ENCODE data around the gene LIX1L. TPM values are rescaled to one million over a fixed set of nuclear protein-coding genes. Genes with fewer than 3 reads are reported as not detected.

Gene LIX1L
- total RNA-seq, 2 experiments from 2014 or later = 49.5 to 57.5 TPM

DNA sequence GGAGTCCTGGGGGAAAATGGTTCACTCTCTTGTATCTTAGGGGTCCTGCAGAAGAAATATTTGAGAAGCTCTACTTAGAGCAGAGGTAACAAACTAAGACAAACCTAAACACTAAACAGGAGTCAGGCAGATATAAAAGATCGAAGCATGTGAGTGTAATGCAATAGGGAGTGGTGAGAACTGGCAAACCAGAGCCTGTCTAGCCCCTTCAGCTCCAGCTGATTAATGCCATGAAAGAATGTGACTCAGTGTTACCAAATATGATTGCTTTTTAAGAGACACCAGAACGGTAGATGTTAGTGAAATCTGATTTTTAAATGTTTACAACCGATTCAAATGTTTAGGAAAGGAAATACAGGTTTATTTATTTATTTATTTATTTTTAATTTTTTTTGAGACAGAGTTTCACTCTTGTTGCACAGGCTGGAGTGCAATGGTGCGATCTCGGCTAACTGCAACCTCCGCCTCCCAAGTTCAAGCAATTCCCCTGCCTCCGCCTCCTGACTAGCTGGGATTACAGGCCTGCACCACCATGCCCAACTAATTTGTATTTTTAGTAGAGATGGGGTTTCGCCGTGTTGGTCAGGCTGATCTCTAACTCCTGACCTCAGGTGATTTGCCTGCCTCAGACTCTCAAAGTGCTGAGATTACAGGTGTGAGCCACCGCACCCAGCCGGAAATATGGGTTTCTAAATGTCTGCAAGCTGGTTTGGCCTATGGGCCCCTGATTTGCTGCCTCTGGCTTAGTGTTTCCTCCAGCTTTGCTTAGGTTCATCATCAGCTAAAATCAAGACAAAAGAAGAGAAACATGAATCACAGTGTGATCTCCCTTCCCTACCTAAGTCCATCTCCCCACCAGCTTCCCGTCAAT lies 26.4 kb upstream of the LIX1L start:
- Mint-ChIP-seq H3K9me3 (peaks cover 2% of the 10 kb centered on the region), H3K27me3 (no peaks in the 10 kb centered on the region), H3K4me3 (peak overlapping the region; percentile 28), H3K27ac (peak overlapping the region; percentile 87), H3K4me1 (peaks cover 66% of the 10 kb centered on the region), H3K36me3 (ENCODE audit: low read depth) (peaks cover 3% of the 10 kb centered on the region)
- POLR2A ChIA-PET = no interaction called here
- DNase-seq = no peak
- CTCF ChIA-PET = interaction anchor here (1.3 kb wide), 1 partner anchor 23 kb away, joined by 4 read pairs; no protein-coding TSS in a partner anchor

DNA sequence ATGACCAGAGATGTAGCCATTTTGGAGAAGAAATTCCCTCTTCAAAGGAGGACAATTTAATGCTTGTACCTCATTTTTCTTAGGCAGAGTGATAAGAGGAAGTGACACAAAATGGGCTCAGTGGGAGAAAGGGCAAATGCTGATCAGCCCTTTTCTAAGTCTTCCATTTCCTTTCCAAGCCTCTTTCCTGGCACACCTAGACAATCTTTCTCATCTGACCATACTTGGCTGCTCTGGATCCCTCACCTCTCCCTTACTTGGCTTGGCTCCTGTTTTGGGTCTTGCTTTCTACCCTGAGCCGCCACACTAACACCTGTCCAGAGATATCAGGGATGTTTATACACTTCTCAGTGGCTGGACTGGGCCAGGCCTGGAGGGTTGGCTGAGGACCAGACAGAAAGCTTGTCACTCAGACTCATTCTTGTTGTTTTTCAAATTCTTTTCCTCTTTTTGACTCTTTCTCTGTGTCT lies 25.4 kb upstream of the LIX1L start:
- Mint-ChIP-seq H3K9me3 (peaks cover 2% of the 10 kb centered on the region), H3K4me1 (peaks cover 58% of the 10 kb centered on the region), H3K4me3 (no peak overlapping the region), H3K36me3 (ENCODE audit: low read depth) (peaks cover 3% of the 10 kb centered on the region), H3K27me3 (no peaks in the 10 kb centered on the region), H3K27ac (peak overlapping the region; percentile 55)
- no peak for DNase-seq
- ChIA-PET POLR2A (no interaction called here), CTCF (interaction anchor here (8.7 kb wide), 1 partner anchor 9 kb away, joined by 154 read pairs; the partner anchor contains the start of gene TXNIP)

DNA sequence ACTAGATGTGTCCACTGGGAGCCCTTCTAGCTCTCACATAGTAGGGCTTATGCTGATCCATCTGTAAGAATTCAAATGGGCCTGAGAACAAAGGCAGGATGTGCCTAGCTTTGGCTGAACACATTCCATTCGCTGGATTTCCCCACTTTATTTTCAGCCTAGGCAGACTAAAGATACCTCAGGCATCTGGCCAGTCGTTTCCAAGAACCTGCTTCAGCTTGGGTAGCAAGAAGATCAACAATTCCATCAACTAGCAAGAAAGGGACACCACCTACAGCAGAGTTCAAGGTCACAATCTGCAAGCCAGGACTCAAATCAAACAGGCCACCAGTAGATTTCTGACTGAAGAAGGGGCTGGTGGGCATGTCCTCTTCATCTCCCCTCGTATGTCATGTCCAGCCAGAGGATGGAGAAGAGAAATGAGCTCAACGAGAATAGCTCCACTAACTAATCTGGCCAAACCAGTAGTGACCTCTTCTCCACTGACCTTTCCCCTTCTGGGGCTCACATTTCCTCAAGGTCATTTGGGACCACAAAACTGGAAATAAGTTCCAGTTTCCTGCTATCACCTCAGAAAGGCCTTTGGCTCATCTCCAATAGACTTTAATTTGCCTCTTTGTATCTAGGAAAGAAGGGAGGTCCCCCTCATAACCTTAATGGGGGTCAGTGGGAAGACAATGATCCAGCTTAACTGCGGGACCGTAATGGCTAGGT lies 24.4 kb upstream of the LIX1L start:
- peaks cover 3% of the 10 kb centered on the region for H3K36me3 Mint-ChIP-seq (ENCODE audit: low read depth)
- peaks cover 50% of the 10 kb centered on the region for H3K4me1 Mint-ChIP-seq
- H3K4me3 Mint-ChIP-seq = no peak overlapping the region
- DNase-seq = no peak
- H3K9me3 Mint-ChIP-seq = peaks cover 2% of the 10 kb centered on the region
- no peaks in the 10 kb centered on the region for H3K27me3 Mint-ChIP-seq
- peak overlapping the region; percentile 68 for H3K27ac Mint-ChIP-seq
- POLR2A ChIA-PET = no interaction called here
- CTCF ChIA-PET = interaction anchor here (1.1 to 8.7 kb wide), 6 partner anchors 10 to 136 kb away, joined by 3 to 190 read pairs (median 6); partner anchors contain the start of genes NUDT17 and TXNIP

DNA sequence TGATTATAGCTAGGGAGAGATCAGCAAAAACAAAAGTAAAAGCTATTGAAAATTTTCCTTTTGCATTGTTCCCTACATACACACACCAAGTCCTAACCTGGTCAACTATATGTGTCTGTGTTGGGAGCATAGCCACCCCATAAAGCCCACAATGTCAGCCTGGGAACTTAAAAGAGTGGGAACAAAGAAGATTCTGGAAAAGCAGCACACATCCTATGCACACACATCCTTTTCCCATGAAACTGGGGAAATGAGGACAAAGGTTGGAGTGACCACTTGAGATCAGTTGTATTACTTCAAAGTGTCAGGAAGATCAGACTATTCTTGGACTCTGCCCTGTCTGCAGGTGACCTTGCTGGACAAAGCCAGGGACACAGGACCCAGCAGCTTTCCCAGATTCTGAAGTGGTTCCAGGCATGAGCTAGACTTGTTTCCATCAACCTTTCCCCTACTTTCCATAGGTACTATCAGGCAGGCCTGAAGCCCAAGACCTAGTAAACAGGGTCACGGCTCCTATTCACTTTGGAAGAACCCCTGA lies 22.7 kb upstream of the LIX1L start:
- DNase-seq = no peak
- ChIA-PET CTCF (interaction anchor here (1.0 to 8.7 kb wide), 8 partner anchors 12 to 135 kb away, joined by 3 to 190 read pairs (median 9); partner anchors contain the start of genes ANKRD34A, LIX1L, NUDT17 and POLR3GL), POLR2A (interaction anchor here (0.7 to 2.8 kb wide), 5 partner anchors 12 to 155 kb away, joined by 3 to 22 read pairs (median 5); partner anchors contain the start of gene TXNIP)
- Mint-ChIP-seq H3K4me1 (peaks cover 43% of the 10 kb centered on the region), H3K27me3 (no peaks in the 10 kb centered on the region), H3K36me3 (ENCODE audit: low read depth) (peaks cover 3% of the 10 kb centered on the region), H3K9me3 (peaks cover 2% of the 10 kb centered on the region), H3K4me3 (no peak overlapping the region), H3K27ac (no peak overlapping the region)

DNA sequence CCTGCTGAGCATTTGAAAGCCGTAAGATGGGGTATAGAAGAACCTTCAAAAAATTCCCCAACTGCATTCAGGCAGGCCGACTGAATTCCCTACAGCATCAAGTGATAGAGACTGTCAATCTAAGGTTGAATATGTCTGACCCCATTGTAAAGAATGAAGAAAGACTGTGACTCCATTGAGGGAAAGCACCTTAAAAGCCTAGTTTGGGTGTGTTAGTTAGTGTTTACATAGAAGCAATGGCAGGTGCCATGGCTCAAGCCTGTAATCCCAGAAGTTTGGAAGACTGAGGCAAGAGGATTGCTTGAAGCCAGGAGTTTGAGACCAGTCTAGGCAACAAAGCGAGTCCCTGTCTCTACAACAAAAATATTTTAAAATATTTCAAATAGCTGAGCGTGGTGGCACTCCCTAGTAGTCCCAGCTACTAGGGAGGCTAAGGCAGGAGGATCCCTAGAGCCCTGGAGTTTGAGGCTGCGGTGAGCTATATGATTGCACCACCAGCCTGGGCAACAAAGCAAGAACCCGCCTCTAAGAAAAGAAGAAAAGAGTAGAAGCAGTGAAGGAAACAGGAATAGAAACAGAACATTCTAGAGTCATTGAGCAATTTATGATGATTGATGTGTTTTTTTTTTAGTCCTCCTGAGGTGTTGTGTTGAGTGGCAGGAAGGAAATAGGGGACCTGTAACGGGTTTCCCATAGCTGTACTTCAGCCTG lies 22.1 kb upstream of the LIX1L start:
- Mint-ChIP-seq H3K27ac (no peak overlapping the region), H3K9me3 (peaks cover 2% of the 10 kb centered on the region)

DNA sequence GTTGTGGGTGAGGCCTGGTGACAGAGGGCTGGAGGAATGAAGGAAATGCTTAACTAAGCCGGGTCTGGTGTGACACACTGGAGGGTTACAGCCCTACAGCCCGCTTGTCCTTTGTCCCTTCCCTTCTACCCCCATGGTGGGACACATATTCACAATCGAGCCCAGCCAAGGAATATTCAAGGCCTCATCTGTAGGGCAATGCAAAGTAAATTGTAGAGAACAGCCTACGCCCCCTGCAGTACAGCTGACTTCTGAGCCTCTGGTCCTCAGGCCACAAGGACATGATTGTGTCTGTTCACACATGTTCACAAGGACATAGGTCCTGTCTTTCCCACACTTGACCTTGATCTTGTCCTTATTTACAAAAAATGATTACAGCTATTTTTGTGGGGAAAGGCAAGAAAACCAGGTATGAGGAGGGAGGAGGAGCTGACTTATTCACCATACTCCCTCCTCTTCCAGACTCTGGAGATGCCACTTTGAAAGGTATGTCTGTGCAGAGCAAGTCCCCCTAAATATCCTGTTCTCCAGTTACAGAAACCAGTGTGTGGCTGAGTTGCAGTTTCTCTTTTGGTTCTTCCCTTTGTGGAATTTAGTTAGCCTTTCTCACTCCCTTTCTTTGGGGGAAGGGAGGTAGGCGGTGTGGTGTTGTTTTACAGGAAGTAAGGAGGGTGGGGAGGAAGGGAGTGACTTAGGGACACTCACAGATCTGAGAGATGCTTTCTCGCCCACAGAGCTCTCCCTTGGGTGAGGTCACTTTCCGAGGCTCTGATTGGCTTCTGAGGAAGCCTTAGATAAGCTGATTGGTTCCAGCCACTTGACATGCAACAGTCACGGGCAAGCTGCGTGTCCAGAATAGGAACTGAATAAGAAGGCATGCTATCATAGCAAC lies 21.3 kb upstream of the LIX1L start:
- Mint-ChIP-seq H3K27ac (no peak overlapping the region), H3K4me1 (peaks cover 32% of the 10 kb centered on the region), H3K36me3 (ENCODE audit: low read depth) (peaks cover 3% of the 10 kb centered on the region), H3K9me3 (peaks cover 2% of the 10 kb centered on the region), H3K4me3 (no peak overlapping the region), H3K27me3 (no peaks in the 10 kb centered on the region)
- ChIA-PET POLR2A (interaction anchor here (0.5 to 2.8 kb wide), 9 partner anchors 10 to 698 kb away, joined by 3 to 22 read pairs (median 5); partner anchors contain the start of genes ANKRD34A, LIX1L, POLR3GL and TXNIP), CTCF (interaction anchor here (0.6 to 8.7 kb wide), 13 partner anchors 11 to 132 kb away, joined by 3 to 190 read pairs (median 5); partner anchors contain the start of genes ANKRD34A, POLR3GL and TXNIP)
- DNase-seq = peak; percentile 91

More for the DNA sequence above, 22.1 kb upstream of the LIX1L start:
- Mint-ChIP-seq H3K4me3 (no peak overlapping the region), H3K36me3 (ENCODE audit: low read depth) (peaks cover 3% of the 10 kb centered on the region), H3K27me3 (no peaks in the 10 kb centered on the region), H3K4me1 (peaks cover 36% of the 10 kb centered on the region)
- DNase-seq = peak; percentile 38
- CTCF ChIA-PET = interaction anchor here (0.6 to 8.7 kb wide), 15 partner anchors 12 to 134 kb away, joined by 3 to 190 read pairs (median 5); partner anchors contain the start of genes ANKRD34A, LIX1L, NUDT17 and POLR3GL
- POLR2A ChIA-PET = interaction anchor here (0.5 to 2.8 kb wide), 11 partner anchors 9 to 699 kb away, joined by 3 to 22 read pairs (median 4); partner anchors contain the start of genes ANKRD34A, LIX1L, POLR3GL and TXNIP

DNA sequence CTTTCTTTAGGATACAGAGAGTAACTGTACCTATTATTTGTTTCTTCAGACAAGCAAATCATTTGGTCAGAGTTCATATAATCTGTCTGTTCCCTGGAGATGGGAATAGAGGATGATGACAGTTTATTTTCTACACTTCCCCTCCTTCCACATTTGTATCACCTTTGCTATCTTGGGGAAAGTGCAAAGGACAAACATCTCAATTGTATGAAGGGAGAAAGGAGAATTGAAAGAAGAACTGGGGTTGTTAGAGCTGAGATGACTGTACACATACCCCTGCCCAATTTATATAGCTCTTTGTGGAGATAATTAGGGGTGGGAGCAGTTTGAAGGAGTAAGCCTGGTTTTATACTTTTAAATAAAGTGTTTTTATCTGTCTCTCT lies 20.6 kb upstream of the LIX1L start:
- no peak overlapping the region for H3K27ac Mint-ChIP-seq
- H3K4me3 Mint-ChIP-seq = no peak overlapping the region
- ChIA-PET CTCF (interaction anchor here (0.9 to 8.7 kb wide), 8 partner anchors 10 to 59 kb away, joined by 3 to 190 read pairs (median 16); partner anchors contain the start of genes ANKRD34A, POLR3GL and TXNIP), POLR2A (interaction anchor here (1.5 to 2.8 kb wide), 4 partner anchors 14 to 19 kb away, joined by 3 to 22 read pairs (median 10); partner anchors contain the start of genes ANKRD34A, POLR3GL and TXNIP)
- no peak for DNase-seq
- peaks cover 27% of the 10 kb centered on the region for H3K4me1 Mint-ChIP-seq
- peaks cover 2% of the 10 kb centered on the region for H3K9me3 Mint-ChIP-seq
- peaks cover 3% of the 10 kb centered on the region for H3K36me3 Mint-ChIP-seq (ENCODE audit: low read depth)
- H3K27me3 Mint-ChIP-seq = no peaks in the 10 kb centered on the region

DNA sequence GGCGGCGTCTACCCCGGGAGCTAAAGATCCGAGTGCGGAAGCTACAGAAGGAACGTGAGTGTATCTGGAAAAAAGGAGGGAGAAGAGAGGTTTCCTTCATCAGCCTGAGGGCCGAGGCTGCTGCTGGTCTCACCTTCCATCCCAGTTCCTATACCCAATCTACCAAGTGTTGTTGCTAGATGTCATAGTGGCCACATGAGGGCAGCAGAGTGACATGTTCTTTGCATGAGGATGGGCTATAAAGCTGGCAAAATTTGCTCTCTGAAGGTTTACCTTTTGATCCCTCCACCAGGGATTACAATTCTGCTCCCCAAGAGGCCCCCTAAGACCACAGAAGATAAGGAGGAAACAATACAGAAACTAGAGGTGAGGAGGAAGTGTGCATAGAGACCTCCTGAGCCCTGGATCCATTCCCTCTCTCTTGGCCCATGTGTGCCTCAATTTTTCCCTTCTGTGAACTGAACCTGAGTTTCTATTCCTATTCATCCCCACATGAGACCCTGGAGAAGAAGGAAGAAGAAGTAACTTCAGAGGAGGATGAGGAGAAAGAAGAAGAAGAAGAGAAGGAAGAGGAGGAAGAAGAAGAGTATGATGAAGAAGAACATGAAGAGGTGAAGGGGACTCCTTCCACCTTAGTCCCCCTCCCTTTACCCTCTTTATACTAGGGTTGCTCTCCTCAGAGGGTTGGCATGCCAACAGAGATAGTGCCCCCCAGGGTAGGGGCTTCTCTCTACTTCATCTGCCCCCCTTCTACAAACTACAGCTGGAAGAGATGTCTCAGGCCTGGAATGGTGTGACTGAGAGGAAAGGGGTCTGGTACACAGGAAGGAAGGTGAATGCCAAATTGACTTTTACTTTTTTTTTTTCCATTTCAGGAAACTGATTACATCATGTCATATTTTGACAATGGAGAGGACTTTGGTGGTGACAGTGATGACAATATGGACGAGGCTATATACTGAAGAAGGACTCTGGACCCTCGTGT lies 20.0 kb upstream of the LIX1L start:
- H3K9me3 Mint-ChIP-seq = peaks cover 2% of the 10 kb centered on the region
- DNase-seq = peak; percentile 85
- no peaks in the 10 kb centered on the region for H3K27me3 Mint-ChIP-seq
- H3K4me3 Mint-ChIP-seq = no peak overlapping the region
- CTCF ChIA-PET = interaction anchor here (0.9 to 8.7 kb wide), 25 partner anchors 9 to 132 kb away, joined by 3 to 190 read pairs (median 5); partner anchors contain the start of genes ANKRD34A, LIX1L, NUDT17 and PIAS3
- POLR2A ChIA-PET = interaction anchor here (2.7 kb wide), 1 partner anchor 17 kb away, joined by 16 read pairs; no protein-coding TSS in a partner anchor
- H3K4me1 Mint-ChIP-seq = peaks cover 26% of the 10 kb centered on the region
- no peak overlapping the region for H3K27ac Mint-ChIP-seq
- H3K36me3 Mint-ChIP-seq (ENCODE audit: low read depth) = peaks cover 3% of the 10 kb centered on the region

DNA sequence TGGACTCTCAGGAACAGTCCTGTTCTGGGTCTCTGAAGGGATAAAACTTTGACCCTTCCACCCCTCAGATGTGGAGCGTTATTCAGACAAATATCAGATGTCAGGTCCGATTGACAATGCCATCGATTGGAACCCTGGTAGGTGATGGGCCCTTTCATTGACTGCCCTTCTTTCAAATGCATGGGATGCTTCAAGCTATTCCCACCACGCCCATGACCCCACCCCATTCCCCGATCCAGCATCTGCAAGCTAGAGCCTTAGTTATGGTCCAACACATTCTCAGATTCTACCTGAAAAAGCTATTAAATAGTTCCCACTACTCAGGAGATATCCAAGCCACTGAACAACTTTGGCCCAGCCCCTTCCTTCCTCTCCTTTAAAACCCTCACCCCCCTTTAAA lies 19.2 kb upstream of the LIX1L start:
- H3K4me3 Mint-ChIP-seq = no peak overlapping the region
- CTCF ChIA-PET = interaction anchor here (0.6 to 8.7 kb wide), 25 partner anchors 9 to 132 kb away, joined by 3 to 190 read pairs (median 5); partner anchors contain the start of genes ANKRD34A, LIX1L, NUDT17 and PIAS3
- peaks cover 3% of the 10 kb centered on the region for H3K36me3 Mint-ChIP-seq (ENCODE audit: low read depth)
- H3K27me3 Mint-ChIP-seq = no peaks in the 10 kb centered on the region
- no peak overlapping the region for H3K27ac Mint-ChIP-seq
- no peak for DNase-seq
- peaks cover 1% of the 10 kb centered on the region for H3K9me3 Mint-ChIP-seq
- POLR2A ChIA-PET = interaction anchor here (0.6 kb wide), 1 partner anchor 52 kb away, joined by 8 read pairs; no protein-coding TSS in a partner anchor
- peaks cover 18% of the 10 kb centered on the region for H3K4me1 Mint-ChIP-seq

DNA sequence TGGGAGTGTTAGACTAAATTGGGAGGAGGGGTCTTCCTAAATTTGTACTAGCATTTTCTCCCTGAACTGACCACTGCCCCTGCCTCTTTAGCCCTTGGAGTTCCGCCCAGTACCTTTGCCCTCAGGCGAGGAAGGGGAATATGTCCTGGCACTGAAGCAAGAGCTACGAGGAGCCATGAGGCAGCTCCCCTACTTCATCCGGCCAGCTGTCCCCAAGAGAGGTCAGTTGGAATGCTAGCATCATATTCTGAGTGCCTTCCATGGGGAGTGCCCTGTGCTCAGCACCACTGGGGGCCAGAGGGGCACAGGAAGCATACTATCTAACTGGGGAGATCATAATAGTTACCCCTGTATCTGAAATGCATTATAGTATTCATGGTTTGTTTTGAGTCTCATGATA lies 17.4 kb upstream of the LIX1L start:
- H3K4me3 Mint-ChIP-seq = no peak overlapping the region
- H3K4me1 Mint-ChIP-seq = peaks cover 11% of the 10 kb centered on the region
- no peak for DNase-seq
- no peaks in the 10 kb centered on the region for H3K36me3 Mint-ChIP-seq (ENCODE audit: low read depth)
- no peaks in the 10 kb centered on the region for H3K9me3 Mint-ChIP-seq
- CTCF ChIA-PET = interaction anchor here (7.5 to 8.7 kb wide), 2 partner anchors 17 to 31 kb away, joined by 154 to 190 read pairs; partner anchors contain the start of gene TXNIP
- no peaks in the 10 kb centered on the region for H3K27me3 Mint-ChIP-seq
- POLR2A ChIA-PET = no interaction called here
- H3K27ac Mint-ChIP-seq = no peak overlapping the region
